Ramos (cell line): ENCODE data around the gene MT1M.

ENCODE experiments used
- in situ Hi-C: fragments of 300-500 bp; cut with MboI; formaldehyde crosslinking; loops from one replicate; pipeline ENCODE4 v1.14.3; 2022; ENCODE audit warnings: low sequenced_read_pairs; ENCODE audit not compliant: unreplicated experiment

MT1M gene

DNA sequence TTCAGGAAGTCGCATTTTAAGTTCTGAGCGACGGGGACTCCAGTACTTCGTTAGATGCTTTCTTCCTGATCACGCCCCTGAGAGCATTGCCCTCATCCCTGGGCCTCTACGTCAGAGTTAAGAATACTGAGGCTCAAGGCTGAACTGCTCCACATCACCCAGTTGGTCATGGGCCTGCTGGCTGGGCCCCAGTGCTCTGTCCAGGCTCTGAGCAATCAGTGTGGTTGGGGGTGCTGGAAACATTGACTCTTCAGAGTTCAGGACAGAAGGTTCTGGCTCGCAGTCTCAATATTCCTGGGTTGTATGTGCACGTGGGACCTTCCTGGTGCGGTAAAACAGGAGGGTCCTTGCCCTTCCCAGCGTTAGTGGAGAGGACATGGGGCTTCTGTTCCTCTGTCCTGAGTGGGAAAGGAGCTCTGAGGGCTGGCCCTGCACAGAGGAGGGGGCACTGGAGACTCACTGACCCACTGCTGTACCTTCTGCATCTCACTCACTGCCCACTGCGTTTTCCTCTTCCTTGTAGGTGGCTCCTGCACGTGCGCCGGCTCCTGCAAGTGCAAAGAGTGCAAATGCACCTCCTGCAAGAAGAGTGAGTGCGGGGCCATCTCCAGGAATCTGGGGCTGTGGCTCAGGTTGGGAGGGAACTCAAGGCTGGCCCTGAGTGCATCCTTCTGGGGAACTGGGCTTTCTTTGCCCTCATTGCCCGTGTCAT, 6.4 kb upstream of the MT1M start:
- in situ Hi-C loops, result no loop called here

DNA sequence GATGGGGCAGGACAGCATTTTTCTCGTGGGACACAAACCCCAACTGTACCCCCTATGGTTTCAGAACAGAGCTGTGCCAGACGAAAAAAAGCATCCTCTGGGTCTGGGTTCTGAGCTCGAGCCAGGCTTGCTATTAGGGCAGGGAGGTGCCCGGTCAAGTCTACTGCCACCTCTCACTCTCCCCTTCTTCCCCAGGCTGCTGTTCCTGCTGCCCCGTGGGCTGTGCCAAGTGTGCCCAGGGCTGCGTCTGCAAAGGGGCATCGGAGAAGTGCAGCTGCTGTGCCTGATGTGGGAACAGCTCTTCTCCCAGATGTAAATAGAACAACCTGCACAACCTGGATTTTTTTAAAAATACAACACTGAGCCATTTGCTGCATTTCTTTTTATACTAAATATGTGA, 5.8 kb upstream of the MT1M start:
- in situ Hi-C loops, result no loop called here

DNA sequence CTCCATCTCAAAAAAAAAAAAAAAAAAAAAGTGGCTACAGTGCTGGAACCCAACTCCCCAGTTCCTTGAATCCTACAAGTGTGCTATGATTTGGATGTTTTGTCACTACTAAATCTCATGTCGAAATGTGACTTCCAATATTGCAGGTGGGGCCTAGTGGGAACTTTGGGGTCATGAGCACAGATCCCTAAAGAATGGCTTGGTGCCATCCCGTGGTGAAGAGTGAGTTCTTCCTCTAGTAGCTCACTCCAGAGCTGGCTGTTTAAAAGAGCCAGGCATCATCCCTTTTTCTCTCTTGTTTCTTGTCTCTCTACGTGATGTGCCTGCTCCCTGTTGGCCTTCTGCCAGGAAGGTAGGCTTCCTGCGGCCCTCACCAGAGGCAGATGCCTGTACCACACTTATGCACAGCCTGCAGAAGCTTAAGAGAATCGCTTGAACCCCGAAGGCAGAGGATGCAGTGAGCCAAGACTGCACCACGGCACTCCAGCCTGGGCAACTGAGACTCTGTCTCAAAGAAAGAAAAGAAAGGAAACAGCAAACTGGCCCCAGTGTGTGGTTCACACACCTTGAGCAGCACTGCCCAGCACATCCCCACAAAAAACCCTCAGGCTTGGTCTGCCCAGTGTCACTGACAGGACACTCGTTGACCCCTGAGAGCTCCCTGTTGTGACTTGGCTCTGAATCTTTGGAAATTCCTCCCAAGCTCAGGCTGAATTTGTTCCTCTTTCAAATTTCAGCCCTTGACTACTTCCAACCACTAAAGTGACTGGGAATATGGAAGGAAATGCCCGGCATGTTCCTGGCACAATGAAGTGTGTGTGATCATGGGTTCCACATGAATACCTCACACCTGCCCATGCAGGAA, 3.7 kb upstream of the MT1M start:
- in situ Hi-C loops, result no loop called here

DNA sequence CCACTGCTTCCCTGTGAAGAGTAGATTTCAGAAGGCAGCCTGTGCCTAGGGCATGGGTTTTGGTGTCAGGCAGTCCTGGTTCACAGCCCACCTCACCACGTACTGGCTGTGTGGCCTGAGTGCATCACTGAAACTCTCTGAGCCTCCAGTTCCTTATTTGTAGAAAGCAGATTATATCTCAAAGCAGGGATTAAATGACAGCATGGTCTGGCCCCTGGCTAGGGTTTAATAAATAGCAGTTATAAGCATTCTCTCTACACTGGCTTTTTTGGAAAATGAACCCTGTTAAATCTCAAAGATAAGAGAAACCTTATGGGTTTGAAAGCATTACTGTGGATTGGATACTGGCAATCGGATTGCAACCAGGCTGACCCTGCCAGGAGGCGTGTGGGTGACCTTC, 2.9 kb upstream of the MT1M start:
- in situ Hi-C loops, result no loop called here

GRCh38 chr16:56630134-56630533, 2.3 kb upstream of the MT1M start:
- in situ Hi-C loops, result no loop called here

DNA sequence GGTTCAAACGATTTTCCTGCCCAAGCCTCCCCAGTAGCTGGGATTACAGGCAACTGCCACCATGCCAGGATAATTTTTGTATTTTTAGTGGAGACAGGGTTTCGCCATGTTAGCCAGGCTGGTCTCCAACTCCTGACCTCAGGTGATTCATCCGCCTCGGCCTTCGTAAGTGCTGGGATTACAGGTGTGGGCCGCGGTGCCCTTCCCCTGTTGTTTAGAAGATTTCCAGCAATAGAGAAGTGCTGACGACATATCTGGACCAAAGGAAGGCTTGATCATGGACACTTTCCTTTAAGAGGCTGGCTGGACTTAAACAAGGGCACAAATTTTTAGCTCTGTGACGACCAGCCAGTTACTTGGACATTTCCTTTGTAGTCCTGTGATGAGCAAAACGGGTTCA, 1.3 kb upstream of the MT1M start:
- in situ Hi-C loops, result no loop called here

- in situ Hi-C loops, result no loop called here
Observed at GRCh38 chr16:56631832-56632155, 665 bp upstream of the MT1M start.

- in situ Hi-C loops, result no loop called here
Observed at GRCh38 chr16:56632848-56633365, 448 bp downstream of the MT1M start.

DNA sequence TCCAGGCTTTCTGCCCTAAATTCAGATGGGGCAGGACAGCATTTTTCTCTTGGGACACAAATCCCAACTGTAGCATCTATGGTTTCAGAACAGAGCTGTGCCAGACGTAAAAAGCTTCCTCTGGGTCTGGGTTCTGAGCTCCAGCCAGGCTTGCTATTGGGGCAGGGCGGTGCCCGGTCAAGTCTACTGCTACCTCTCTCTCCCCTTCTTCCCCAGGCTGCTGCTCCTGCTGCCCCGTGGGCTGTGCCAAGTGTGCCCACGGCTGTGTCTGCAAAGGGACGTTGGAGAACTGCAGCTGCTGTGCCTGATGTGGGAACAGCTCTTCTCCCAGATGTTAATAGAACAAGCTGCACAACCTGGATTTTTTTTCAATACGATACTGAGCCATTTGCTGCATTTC, 1.1 kb downstream of the MT1M start:
- in situ Hi-C loops, result no loop called here

GRCh38 chr16:56634715-56635440, 2.4 kb downstream of the MT1M start:
- in situ Hi-C loops, result no loop called here

DNA sequence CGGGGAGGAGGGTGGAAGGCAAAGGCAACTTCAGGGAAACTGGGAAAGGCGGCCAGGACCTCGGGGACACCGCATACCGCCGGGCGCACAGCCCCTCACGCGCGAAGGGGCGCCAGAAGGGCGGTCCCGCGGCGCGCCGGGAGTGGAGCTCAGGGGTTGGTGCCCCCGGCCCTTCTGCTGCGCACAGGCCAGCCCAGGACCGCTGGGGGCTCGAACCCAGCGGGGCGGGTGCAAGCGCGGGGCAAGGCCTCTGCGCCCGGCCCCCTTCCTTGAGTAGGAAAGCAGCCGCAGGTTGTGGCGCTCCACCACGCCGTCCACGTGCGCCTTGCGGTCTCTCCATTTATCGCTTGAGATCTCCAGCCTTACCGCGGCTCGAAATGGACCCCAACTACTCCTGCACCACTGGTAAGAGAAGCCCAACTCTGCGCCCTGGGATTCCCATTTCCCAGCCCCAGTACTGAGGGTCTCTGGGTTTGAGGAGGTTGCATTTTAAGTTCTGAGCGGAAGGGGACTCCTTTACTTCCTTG, 3.0 kb downstream of the MT1M start:
- in situ Hi-C loops, result no loop called here

GRCh38 chr16:56636616-56637413, 4.4 kb downstream of the MT1M start:
- in situ Hi-C loops, result no loop called here

GRCh38 chr16:56637814-56638750, 5.6 kb downstream of the MT1M start, which contains the start of gene MT1A:
TSS of gene MT1A (plus strand) at chr16:56638666. CDS start at chr16:56638739, 73 bp downstream.
- in situ Hi-C loops, result no loop called here

DNA sequence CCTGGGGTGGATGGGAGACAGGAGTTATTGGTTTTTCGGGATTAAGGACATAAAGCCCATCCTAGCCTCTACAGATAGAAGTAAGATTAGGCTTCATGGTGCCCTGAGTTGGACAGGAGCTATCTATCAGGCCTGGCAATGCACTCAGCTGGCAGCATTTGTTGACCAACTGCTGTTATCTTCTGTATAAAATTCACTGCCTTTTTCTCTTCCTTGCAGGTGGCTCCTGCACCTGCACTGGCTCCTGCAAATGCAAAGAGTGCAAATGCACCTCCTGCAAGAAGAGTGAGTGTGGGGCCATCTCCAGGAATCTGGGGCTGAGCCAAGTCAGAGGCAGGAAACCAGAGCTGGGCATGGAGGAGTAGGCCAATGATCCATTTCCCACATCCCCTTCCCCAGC, 6.6 kb downstream of the MT1M start:
- in situ Hi-C loops, result no loop called here

- in situ Hi-C loops, result no loop called here
Observed at GRCh38 chr16:56640076-56640475, 7.6 kb downstream of the MT1M start.

DNA sequence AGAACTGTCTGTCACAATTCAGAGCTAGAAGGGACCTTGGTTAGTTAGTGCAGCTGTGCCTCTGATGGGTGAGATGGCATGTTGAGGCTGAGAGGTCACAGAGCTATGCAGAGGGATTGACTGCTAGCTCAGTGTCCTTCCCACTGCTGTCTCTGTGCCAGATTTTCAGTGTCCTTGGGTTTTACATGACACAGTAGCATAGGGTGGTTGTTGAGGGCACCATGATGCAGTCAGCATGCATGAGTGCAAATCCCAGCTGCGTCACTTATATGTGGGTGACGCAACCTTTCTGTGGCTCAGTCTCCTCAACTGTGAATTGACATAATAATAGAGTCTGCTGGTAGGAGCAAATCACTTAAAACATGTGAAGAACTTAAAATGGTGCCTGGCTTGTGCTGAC, 8.7 kb downstream of the MT1M start:
- in situ Hi-C loops, result no loop called here

DNA sequence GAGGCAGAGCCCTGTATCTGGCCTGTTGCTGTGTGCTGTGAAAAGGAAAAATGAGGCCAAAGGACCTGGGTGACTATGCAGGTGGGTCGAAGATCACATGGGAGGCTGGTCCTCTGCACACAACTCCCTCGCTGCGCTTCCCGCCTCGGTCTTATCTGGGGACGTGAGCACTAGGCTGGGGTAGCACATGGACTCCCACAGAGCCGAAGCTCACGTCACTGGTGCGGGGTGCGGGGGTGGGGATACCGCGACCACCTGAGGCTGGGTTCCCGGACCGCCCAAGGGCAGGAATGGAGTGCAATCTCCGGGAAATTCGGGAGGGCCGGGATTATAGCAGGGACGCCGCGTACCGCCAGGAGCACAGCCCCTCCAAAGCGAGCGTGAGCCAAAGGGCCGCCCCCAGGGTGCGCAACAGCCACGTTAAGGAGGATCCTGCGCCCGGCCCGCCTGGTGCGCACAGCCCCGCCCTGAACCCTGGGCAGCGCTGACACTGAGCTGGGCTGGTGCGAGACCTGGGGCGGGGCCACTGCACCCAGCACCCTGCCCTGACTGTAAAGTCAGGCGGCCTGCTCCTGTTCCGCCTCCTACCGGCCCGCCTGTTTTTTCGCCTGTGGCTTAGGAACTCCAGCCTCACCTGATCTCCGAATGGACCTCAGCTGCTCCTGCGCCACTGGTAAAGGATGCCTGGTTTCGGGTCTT, 10.8 kb downstream of the MT1M start:
- in situ Hi-C loops, result no loop called here

DNA sequence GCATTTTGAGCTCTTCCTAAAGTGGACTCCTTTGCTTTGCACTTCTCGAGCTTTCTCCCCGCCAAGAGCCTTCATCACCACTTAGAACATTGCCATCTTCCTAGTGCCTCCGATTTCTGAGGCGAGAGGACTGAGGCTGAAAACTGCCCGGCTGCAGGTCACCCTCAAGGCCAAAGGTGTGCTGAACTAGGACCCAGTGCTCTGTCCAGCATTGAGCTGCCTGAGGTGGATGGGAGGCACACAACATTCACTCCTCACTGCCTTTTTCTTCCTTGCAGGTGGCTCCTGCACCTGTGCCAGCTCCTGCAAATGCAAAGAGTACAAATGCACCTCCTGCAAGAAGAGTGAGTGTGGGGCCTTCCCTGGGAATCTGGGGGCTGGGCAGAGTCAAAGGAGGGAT, 11.4 kb downstream of the MT1M start:
- in situ Hi-C loops, result no loop called here
